Stimulated activated CD8-positive, alpha-beta memory T cell treated with anti-CD3 and anti-CD28 coated beads, Interleukin-12 subunit alpha, Interleukin-12 subunit beta, amount 100 ng/mL, for 4 hours (primary cell): ENCODE measurements around the gene AIF1.
"Not testable (repeated sequence)": the region's sequence is repeated elsewhere in the genome, so short reads cannot be mapped to it uniquely, and the experiment has no call there.

Source experiments
- DNase-seq: peaks from one replicate; pipeline ENCODE4 v3.0.0-alpha.2; 2020; ENCODE audit warnings: low read depth

The AIF1 gene

GRCh38 chr6:31580807-31581433 is 34.1 kb upstream of the AIF1 start:
- DNase-seq, result peak; percentile 80

GRCh38 chr6:31581434-31582229 is 33.4 kb upstream of the AIF1 start:
- no peak for DNase-seq

- no peak for DNase-seq
Measured at GRCh38 chr6:31582230-31582643, 32.8 kb upstream of the AIF1 start, which contains the start of gene LTB. LTB (minus strand) TSS chr6:31582424; CDS start chr6:31582417, 7 bp downstream.

- DNase-seq, result no peak
Measured at GRCh38 chr6:31585491-31585890, 29.5 kb upstream of the AIF1 start.

- DNase-seq, result no peak
Measured at GRCh38 chr6:31586008-31586407, 29.0 kb upstream of the AIF1 start, which contains the start of gene LST1. LST1 (plus strand) TSS chr6:31586277; CDS start chr6:31587300, 1,023 bp downstream.

- DNase-seq, result no peak
Measured at GRCh38 chr6:31586599-31587281, 28.3 kb upstream of the AIF1 start.

- no peak for DNase-seq
Measured at GRCh38 chr6:31587791-31588777, 26.9 kb upstream of the AIF1 start.

- no peak for DNase-seq
Measured at GRCh38 chr6:31588871-31589650, 26.0 kb upstream of the AIF1 start.

GRCh38 chr6:31590691-31591090 is 24.3 kb upstream of the AIF1 start:
- DNase-seq, result not testable (repeated sequence)

- DNase-seq, result no peak
Measured at GRCh38 chr6:31592396-31592771, 22.6 kb upstream of the AIF1 start.

GRCh38 chr6:31597006-31597405 is 18.0 kb upstream of the AIF1 start:
- DNase-seq, result no peak

GRCh38 chr6:31607317-31607716 is 7.7 kb upstream of the AIF1 start:
- no peak for DNase-seq

- DNase-seq, result no peak
Measured at GRCh38 chr6:31609519-31610406, 5.3 kb upstream of the AIF1 start.

GRCh38 chr6:31610968-31611367 is 4.1 kb upstream of the AIF1 start:
- no peak for DNase-seq

GRCh38 chr6:31614075-31614619 is 887 bp upstream of the AIF1 start:
- no peak for DNase-seq

GRCh38 chr6:31615748-31616147 is 714 bp downstream of the AIF1 start:
- DNase-seq, result no peak

- DNase-seq, result no peak
Measured at GRCh38 chr6:31617010-31617409, 2.0 kb downstream of the AIF1 start.

- DNase-seq, result peak; percentile 90
Measured at GRCh38 chr6:31619805-31620585, 5.0 kb downstream of the AIF1 start.
